HepG2 (cell line): Measurements from ENCODE around the gene KIF22. TPM values are rescaled to one million over a fixed set of nuclear protein-coding genes. Genes with fewer than 3 reads are reported as not detected.

Experiments used
- IRX3 ChIP-seq: sonication (generic); formaldehyde crosslinking; IDR thresholded peaks from 2 replicates; pipeline ENCODE4 v1.8.1; 2023; ENCODE audit warnings: mild to moderate bottlenecking, low read depth, missing genetic modification reagents, borderline replicate concordance
- KLF13 ChIP-seq: sonication (generic); formaldehyde crosslinking; IDR thresholded peaks from 2 replicates; pipeline ENCODE4 v1.4.0; 2020; ENCODE audit warnings: mild to moderate bottlenecking, missing genetic modification reagents
- MEF2D ChIP-seq: sonication (generic); formaldehyde crosslinking; IDR thresholded peaks from 2 replicates; pipeline ENCODE4 v1.5.1; 2020; ENCODE audit warnings: mild to moderate bottlenecking, missing genetic modification reagents
- MEIS1 ChIP-seq: sonication (generic); formaldehyde crosslinking; IDR thresholded peaks from 2 replicates; pipeline ENCODE4 v1.9.0; 2021; ENCODE audit warnings: mild to moderate bottlenecking, missing genetic modification reagents, moderate library complexity, borderline replicate concordance
- MTA1 ChIP-seq: sonication (generic); formaldehyde crosslinking; IDR thresholded peaks from 2 replicates; pipeline ENCODE4 v1.4.0; 2020; ENCODE audit warnings: missing genetic modification reagents, mild to moderate bottlenecking, borderline replicate concordance
- MTF2 ChIP-seq: sonication (generic); formaldehyde crosslinking; IDR thresholded peaks from 2 replicates; pipeline ENCODE4 v1.5.0; 2020; ENCODE audit warnings: missing genetic modification reagents, borderline replicate concordance
- RARG ChIP-seq: sonication (generic); formaldehyde crosslinking; IDR thresholded peaks from 2 replicates; pipeline ENCODE4 v1.4.0; 2020; ENCODE audit warnings: low read depth, mild to moderate bottlenecking, missing genetic modification reagents
- REPIN1 ChIP-seq: sonication (generic); formaldehyde crosslinking; IDR thresholded peaks from 2 replicates; pipeline ENCODE4 v1.8.0; 2022; ENCODE audit warnings: missing genetic modification reagents, low read depth, mild to moderate bottlenecking, borderline replicate concordance
- SRSF1 ChIP-seq: fragments of 200-400 bp; formaldehyde crosslinking; optimal IDR thresholded peaks from 2 replicates; pipeline ENCODE3; 2017; ENCODE audit warnings: mild to moderate bottlenecking, low read depth, low read length, moderate library complexity
- ZNF317 ChIP-seq: sonication (generic); formaldehyde crosslinking; IDR thresholded peaks from 2 replicates; pipeline ENCODE4 v1.5.0; 2020; ENCODE audit warnings: mild to moderate bottlenecking, missing genetic modification reagents
- ZNF34 ChIP-seq: sonication (generic); formaldehyde crosslinking; IDR thresholded peaks from 2 replicates; pipeline ENCODE4 v1.4.0; 2020; ENCODE audit warnings: mild to moderate bottlenecking, missing genetic modification reagents, borderline replicate concordance
- ZNF720 ChIP-seq: sonication (generic); formaldehyde crosslinking; IDR thresholded peaks from 2 replicates; pipeline ENCODE4 v1.4.0; 2020; ENCODE audit warnings: missing genetic modification reagents
- polyA plus RNA-seq, 8 experiments: library from polyadenylated mRNA; depleted of rRNA in 3 of 8; stranded (reverse) in 7 of 8; unstranded in 1 of 8; fragments of >200 nt; fragmentation: Illumina TruSeq in 4 of 8; extraction: Trizol in 4 of 8; gene quantifications; 2 replicates each; pipeline versions ENCODE4 v1.2.1 to v1.2.3, GENCODE V29; 2011 to 2016; ENCODE audit warnings: low read depth in 4 of 8, missing spikeins in 1 of 8, mixed read lengths in 1 of 8; ENCODE audit not compliant: insufficient read depth in 1 of 8
- total RNA-seq, 5 experiments: library from RNA; depleted of rRNA; stranded (reverse); fragments of >200 nt; fragmentation: Illumina TruSeq; extraction: Trizol; gene quantifications; 2 replicates each; pipeline ENCODE4 v1.2.3, GENCODE V29; 2016; ENCODE audit warnings: low read depth in 1 of 5
- TF ChIP-seq, protein P1 (sequence below): sonication (generic); formaldehyde crosslinking; IDR thresholded peaks from 2 replicates; pipeline ENCODE4 v1.5.1; 2020; ENCODE audit warnings: missing genetic modification reagents, mild to moderate bottlenecking, borderline replicate concordance
- TF ChIP-seq, protein P2 (sequence below): sonication (generic); formaldehyde crosslinking; IDR thresholded peaks from 2 replicates; pipeline ENCODE4; 2020; ENCODE audit warnings: missing genetic modification reagents, mild to moderate bottlenecking, borderline replicate concordance
- TF ChIP-seq, protein P3 (sequence below): sonication (generic); formaldehyde crosslinking; conservative IDR thresholded peaks from 2 replicates; pipeline ENCODE4 v1.5.0; 2020; ENCODE audit warnings: missing genetic modification reagents
- TF ChIP-seq, protein P4 (sequence below): sonication (generic); formaldehyde crosslinking; IDR thresholded peaks from 2 replicates; pipeline ENCODE4 v1.9.0; 2022; ENCODE audit warnings: missing genetic modification reagents, mild to moderate bottlenecking, borderline replicate concordance
- TF ChIP-seq, protein P5 (sequence below): sonication (generic); formaldehyde crosslinking; IDR thresholded peaks from 2 replicates; pipeline ENCODE4 v1.4.0; 2020; ENCODE audit warnings: low read depth, mild to moderate bottlenecking, missing genetic modification reagents
- TF ChIP-seq, protein P6 (sequence below): sonication (generic); formaldehyde crosslinking; IDR thresholded peaks from 2 replicates; pipeline ENCODE4 v1.8.0; 2022; ENCODE audit warnings: low read depth, missing genetic modification reagents

KIF22 gene
- total and polyA plus RNA-seq, 2 of the 13 experiments (the other 11 are each of a cell fraction or from before 2014, with no cell fraction given), result 95.8 to 118 TPM

DNA sequence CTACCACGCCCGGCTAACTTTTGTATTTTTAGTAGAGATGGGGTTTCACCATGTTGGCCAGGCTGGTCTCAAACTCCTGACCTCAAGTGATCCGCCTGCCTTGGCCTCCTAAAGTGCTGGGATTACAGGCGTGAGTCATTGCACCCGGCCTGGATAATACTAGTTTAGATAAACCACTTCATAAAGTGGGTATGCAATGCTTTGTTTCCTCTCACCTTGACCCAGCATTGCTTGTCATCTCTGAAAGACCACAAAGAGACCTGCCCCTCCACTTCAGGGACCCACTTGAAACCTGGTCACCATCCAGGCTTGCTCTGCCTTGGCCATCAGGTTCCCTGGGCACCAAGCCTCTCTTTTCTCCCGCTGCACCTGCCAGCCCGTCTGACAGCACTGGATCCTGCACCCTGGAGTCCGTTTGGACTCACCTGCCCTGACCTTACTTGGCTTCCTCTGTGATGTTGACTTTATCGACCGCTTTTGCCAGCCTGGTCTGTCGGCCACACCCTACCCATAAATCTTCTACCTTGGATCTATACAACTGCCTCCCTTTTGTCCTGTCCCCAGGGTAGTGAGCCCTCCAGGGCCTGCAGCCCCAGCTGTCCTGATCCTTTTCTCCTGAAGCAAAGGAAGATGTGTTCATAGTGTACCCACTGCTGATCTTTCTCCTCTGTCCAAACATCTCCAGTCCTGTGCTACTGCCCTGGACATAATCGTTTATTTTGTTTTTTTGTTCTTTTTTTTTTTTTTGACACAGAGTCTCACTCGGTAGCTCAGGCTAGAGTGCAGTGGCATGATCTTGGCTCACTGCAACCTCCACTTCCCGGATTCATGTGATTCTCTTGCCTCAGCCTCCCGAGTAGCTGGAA, 25.2 kb upstream of the KIF22 start (continued):
- TF ChIP-seq RARG, result no peak
- TF ChIP-seq, protein P1, sequence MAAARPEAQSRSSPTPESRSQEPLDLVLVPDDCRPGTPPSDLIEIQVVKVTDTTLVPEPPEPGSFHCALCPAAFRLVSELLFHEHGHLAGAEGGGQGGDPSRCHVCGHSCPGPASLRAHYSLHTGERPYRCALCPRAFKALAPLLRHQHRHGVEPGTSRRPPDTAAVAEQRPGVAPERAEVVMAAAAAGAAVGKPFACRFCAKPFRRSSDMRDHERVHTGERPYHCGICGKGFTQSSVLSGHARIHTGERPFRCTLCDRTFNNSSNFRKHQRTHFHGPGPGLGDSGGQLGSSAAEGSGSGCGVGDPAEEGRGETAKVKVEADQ (CRISPR knock-in tag), result peak; percentile 85
- peak; percentile 87 for TF ChIP-seq ZNF317 (CRISPR knock-in tag)
- TF ChIP-seq MEIS1, result peak; percentile 100
- TF ChIP-seq, protein P2, sequence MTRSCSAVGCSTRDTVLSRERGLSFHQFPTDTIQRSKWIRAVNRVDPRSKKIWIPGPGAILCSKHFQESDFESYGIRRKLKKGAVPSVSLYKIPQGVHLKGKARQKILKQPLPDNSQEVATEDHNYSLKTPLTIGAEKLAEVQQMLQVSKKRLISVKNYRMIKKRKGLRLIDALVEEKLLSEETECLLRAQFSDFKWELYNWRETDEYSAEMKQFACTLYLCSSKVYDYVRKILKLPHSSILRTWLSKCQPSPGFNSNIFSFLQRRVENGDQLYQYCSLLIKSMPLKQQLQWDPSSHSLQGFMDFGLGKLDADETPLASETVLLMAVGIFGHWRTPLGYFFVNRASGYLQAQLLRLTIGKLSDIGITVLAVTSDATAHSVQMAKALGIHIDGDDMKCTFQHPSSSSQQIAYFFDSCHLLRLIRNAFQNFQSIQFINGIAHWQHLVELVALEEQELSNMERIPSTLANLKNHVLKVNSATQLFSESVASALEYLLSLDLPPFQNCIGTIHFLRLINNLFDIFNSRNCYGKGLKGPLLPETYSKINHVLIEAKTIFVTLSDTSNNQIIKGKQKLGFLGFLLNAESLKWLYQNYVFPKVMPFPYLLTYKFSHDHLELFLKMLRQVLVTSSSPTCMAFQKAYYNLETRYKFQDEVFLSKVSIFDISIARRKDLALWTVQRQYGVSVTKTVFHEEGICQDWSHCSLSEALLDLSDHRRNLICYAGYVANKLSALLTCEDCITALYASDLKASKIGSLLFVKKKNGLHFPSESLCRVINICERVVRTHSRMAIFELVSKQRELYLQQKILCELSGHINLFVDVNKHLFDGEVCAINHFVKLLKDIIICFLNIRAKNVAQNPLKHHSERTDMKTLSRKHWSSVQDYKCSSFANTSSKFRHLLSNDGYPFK (CRISPR knock-in tag), result peak; percentile 63; the same call in 1 of the 2 replicates
- no peak for TF ChIP-seq MTF2 (CRISPR knock-in tag)
- no peak for TF ChIP-seq ZNF720
- TF ChIP-seq KLF13, result no peak
- no peak for TF ChIP-seq SRSF1
- peak; percentile 92 for TF ChIP-seq REPIN1
- TF ChIP-seq, protein P3, sequence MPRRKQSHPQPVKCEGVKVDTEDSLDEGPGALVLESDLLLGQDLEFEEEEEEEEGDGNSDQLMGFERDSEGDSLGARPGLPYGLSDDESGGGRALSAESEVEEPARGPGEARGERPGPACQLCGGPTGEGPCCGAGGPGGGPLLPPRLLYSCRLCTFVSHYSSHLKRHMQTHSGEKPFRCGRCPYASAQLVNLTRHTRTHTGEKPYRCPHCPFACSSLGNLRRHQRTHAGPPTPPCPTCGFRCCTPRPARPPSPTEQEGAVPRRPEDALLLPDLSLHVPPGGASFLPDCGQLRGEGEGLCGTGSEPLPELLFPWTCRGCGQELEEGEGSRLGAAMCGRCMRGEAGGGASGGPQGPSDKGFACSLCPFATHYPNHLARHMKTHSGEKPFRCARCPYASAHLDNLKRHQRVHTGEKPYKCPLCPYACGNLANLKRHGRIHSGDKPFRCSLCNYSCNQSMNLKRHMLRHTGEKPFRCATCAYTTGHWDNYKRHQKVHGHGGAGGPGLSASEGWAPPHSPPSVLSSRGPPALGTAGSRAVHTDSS (CRISPR knock-in tag), result no peak
- TF ChIP-seq, protein P4, sequence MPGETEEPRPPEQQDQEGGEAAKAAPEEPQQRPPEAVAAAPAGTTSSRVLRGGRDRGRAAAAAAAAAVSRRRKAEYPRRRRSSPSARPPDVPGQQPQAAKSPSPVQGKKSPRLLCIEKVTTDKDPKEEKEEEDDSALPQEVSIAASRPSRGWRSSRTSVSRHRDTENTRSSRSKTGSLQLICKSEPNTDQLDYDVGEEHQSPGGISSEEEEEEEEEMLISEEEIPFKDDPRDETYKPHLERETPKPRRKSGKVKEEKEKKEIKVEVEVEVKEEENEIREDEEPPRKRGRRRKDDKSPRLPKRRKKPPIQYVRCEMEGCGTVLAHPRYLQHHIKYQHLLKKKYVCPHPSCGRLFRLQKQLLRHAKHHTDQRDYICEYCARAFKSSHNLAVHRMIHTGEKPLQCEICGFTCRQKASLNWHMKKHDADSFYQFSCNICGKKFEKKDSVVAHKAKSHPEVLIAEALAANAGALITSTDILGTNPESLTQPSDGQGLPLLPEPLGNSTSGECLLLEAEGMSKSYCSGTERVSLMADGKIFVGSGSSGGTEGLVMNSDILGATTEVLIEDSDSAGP, result peak; percentile 93
- no peak; the same call in 1 of the 2 replicates for TF ChIP-seq IRX3 (CRISPR knock-in tag)
- peak; percentile 94 for TF ChIP-seq MEF2D (CRISPR knock-in tag)
- TF ChIP-seq MTA1 (CRISPR knock-in tag), result peak; percentile 100
- TF ChIP-seq, protein P5, sequence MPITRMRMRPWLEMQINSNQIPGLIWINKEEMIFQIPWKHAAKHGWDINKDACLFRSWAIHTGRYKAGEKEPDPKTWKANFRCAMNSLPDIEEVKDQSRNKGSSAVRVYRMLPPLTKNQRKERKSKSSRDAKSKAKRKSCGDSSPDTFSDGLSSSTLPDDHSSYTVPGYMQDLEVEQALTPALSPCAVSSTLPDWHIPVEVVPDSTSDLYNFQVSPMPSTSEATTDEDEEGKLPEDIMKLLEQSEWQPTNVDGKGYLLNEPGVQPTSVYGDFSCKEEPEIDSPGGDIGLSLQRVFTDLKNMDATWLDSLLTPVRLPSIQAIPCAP, result no peak
- TF ChIP-seq, protein P6, sequence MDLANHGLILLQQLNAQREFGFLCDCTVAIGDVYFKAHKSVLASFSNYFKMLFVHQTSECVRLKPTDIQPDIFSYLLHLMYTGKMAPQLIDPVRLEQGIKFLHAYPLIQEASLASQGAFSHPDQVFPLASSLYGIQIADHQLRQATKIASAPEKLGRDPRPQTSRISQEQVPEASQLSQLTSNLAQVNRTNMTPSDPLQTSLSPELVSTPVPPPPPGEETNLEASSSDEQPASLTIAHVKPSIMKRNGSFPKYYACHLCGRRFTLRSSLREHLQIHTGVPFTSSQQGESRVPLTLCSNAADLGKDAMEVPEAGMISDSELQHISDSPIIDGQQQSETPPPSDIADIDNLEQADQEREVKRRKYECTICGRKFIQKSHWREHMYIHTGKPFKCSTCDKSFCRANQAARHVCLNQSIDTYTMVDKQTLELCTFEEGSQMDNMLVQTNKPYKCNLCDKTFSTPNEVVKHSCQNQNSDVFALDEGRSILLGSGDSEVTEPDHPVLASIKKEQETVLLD (CRISPR knock-in tag), result no peak
- TF ChIP-seq ZNF34, result no peak
